ENCODE measurements around the gene WDFY2.

DNA sequence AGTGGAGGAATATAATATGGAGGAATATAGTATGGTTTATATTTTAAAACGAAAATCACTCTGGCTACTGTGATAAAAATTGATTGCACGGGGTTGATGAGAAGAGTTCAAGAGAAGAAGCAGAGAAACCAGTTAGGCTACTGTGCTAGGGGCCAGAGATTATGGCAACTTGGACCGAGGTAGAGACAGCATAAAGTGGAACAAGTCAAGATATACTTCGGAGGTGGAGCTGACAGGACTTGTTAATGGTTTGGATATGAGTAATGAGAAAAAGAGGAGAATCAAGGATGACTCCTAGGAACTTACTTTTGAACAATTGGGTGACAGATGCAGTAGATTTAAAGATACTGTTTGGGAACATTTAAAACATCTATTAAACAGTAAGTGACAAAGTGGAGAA, 6.6 kb upstream of the WDFY2 start:
- TF ChIP-seq, protein P1, sequence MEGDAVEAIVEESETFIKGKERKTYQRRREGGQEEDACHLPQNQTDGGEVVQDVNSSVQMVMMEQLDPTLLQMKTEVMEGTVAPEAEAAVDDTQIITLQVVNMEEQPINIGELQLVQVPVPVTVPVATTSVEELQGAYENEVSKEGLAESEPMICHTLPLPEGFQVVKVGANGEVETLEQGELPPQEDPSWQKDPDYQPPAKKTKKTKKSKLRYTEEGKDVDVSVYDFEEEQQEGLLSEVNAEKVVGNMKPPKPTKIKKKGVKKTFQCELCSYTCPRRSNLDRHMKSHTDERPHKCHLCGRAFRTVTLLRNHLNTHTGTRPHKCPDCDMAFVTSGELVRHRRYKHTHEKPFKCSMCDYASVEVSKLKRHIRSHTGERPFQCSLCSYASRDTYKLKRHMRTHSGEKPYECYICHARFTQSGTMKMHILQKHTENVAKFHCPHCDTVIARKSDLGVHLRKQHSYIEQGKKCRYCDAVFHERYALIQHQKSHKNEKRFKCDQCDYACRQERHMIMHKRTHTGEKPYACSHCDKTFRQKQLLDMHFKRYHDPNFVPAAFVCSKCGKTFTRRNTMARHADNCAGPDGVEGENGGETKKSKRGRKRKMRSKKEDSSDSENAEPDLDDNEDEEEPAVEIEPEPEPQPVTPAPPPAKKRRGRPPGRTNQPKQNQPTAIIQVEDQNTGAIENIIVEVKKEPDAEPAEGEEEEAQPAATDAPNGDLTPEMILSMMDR (conservative IDR thresholded peaks at IDR 0.05; ENCODE audit: low read depth in 2 of 2), result no peak
- TF ChIP-seq EZH2phosphoT487 (IDR thresholded peaks at IDR 0.05; ENCODE audit: unreplicated experiment), result no peak
- no peak for TF ChIP-seq EZH2 (IDR thresholded peaks at IDR 0.05; ENCODE audit: low read depth, unreplicated experiment)
- TF ChIP-seq POLR2AphosphoS5 (IDR thresholded peaks at IDR 0.05; ENCODE audit: low read depth), result no peak
- TF ChIP-seq ZNF331 (CRISPR knock-in tag; IDR thresholded peaks at IDR 0.05; ENCODE audit: low read depth), result no peak
- TF ChIP-seq, protein P2, sequence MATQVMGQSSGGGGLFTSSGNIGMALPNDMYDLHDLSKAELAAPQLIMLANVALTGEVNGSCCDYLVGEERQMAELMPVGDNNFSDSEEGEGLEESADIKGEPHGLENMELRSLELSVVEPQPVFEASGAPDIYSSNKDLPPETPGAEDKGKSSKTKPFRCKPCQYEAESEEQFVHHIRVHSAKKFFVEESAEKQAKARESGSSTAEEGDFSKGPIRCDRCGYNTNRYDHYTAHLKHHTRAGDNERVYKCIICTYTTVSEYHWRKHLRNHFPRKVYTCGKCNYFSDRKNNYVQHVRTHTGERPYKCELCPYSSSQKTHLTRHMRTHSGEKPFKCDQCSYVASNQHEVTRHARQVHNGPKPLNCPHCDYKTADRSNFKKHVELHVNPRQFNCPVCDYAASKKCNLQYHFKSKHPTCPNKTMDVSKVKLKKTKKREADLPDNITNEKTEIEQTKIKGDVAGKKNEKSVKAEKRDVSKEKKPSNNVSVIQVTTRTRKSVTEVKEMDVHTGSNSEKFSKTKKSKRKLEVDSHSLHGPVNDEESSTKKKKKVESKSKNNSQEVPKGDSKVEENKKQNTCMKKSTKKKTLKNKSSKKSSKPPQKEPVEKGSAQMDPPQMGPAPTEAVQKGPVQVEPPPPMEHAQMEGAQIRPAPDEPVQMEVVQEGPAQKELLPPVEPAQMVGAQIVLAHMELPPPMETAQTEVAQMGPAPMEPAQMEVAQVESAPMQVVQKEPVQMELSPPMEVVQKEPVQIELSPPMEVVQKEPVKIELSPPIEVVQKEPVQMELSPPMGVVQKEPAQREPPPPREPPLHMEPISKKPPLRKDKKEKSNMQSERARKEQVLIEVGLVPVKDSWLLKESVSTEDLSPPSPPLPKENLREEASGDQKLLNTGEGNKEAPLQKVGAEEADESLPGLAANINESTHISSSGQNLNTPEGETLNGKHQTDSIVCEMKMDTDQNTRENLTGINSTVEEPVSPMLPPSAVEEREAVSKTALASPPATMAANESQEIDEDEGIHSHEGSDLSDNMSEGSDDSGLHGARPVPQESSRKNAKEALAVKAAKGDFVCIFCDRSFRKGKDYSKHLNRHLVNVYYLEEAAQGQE (IDR thresholded peaks at IDR 0.05; ENCODE audit: unreplicated experiment), result no peak
